HG02981 (cell line): ENCODE measurements around the gene CISTR.

Experiments
- ATAC-seq: cut with Tn5 transposase; IDR thresholded peaks from one replicate; pipeline ENCODE4 v1.9.1; 2021; ENCODE audit warnings: mild to moderate bottlenecking, moderate library complexity; ENCODE audit not compliant: unreplicated experiment

CISTR gene

GRCh38 chr12:53744130-53744441 is 7.7 kb downstream of the CISTR start:
- ATAC-seq, result no peak

GRCh38 chr12:53743266-53744129 is 8.3 kb downstream of the CISTR start:
- ATAC-seq, result no peak

DNA sequence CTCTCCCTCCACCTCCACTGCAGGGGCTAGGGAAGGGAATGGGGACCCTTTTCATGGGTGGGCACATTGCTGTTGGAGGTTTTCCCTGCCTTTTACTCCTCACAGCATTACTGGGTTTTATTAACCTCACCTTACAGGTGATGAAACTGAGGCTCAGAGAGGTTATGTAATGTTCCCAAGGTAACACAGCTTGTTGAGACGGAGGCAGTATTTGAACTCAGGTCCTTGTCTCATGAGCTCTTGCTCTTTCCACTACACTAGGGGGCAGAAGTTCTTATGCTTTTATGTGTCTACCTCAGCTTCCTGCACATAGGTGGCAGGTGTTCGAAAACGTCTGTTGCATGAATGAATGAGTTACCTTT is 11.7 kb downstream of the CISTR start:
- no peak for ATAC-seq

DNA sequence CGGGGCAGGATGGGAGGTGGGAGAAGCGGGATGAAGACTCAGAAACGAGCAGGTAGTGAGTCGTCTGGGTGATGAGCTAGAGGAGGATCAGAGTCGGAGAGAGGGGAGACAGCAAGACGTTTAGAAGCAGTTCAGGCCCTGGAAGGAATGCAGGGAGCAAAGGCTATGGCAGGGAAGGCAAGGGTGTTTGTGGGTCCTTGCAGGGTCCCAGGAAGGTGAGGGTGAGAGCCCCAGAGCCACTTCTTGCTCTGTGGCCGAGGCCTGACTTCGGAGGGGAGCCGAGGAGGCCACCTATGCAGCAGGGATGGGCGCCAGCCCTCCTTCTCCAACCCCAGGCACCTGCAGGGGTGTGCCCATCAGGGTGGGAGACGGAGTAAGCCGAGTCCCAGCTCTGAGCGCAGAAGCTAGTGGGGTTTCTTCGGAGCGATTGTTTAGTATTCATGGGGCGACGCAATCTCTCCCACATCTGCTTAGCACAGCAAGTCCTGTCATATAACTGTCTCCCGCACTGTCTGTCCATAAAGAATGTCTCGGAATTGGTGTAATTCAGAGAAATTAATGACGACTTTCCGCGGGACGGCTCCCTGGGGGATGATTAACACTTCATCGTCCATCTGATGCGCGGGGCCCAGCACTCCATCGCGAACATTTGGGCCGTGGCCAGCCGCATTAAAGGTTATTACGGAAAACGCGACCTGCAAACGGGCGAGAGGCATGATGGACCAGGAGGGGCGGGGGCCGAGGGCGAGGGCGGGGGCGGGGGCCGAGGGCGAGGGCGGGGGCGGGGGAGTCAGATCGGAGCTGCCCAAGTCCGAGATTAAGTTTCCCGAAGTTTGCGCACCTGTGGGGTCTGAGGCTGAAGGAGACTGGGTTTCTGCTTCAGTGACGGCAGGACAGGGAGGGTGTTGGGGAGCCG is 12.3 kb downstream of the CISTR start:
- no peak for ATAC-seq

GRCh38 chr12:53738406-53739213 is 13.2 kb downstream of the CISTR start:
- ATAC-seq, result no peak

DNA sequence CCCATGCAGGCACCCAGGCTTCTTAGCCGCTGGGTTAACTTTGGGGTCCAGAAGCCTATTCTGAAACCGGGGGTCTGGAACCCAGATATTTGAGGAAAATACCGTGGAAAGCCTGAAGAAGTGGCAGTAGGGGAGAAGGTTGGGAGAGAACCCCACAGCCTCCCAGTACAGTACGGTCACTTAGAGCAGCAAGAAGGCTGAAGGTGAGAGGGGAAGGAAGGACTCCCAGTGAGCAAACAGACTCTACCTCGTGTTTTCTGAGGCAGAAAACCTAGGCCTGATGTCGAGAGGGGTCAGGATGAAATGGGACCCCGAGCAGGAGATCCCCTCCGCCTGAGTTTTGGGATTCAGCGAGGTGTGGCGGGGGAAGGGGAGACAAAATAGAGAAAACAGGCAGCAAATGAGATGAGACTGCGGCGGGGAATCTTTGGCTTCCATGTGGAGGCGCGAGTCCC is 13.8 kb downstream of the CISTR start:
- ATAC-seq, result no peak

GRCh38 chr12:53737093-53737808 is 14.5 kb downstream of the CISTR start:
- no peak for ATAC-seq

DNA sequence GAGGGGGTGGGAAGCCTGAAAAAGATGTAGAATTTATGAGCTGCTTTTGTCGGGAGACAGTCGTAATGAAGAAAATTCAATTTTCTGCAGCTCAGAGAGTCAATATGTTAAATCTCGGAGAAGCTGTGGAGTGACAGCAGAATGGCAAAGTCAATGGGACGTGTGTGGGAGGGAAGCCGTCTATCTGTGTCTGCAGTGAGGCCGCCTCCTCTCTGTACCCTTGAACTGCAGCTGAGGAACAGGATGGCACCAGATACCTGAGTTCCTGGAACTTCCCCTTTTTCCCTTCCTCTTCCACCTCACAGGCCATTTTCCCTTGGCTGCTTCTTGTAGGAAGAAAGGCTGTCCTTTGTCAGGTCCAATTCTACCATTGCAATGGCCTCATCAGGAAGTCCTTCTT is 15.2 kb downstream of the CISTR start:
- no peak for ATAC-seq

DNA sequence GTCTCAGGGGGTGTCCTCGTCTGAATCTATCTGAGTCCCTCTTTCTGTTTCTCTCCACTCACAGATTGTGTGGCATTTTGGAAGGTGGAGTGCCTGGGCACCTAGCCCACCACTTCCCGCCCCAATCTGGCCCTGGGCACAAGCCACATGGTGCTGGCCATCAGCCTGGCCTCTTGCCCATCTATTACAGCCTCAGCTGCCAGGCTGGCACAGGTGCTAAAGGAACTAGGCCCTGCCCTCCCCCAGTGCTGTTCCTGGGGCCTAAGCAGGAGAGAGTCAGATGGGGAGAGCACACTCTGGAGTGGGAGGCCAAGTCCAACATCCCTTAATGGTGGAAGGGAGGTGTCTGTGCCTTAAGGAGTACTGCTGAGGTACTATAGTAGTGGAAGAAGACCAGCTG is 16.2 kb downstream of the CISTR start:
- ATAC-seq, result no peak

GRCh38 chr12:53734425-53734824 is 17.4 kb downstream of the CISTR start:
- ATAC-seq, result no peak

- no peak for ATAC-seq
Observed at GRCh38 chr12:53733807-53734200, 18.0 kb downstream of the CISTR start.

DNA sequence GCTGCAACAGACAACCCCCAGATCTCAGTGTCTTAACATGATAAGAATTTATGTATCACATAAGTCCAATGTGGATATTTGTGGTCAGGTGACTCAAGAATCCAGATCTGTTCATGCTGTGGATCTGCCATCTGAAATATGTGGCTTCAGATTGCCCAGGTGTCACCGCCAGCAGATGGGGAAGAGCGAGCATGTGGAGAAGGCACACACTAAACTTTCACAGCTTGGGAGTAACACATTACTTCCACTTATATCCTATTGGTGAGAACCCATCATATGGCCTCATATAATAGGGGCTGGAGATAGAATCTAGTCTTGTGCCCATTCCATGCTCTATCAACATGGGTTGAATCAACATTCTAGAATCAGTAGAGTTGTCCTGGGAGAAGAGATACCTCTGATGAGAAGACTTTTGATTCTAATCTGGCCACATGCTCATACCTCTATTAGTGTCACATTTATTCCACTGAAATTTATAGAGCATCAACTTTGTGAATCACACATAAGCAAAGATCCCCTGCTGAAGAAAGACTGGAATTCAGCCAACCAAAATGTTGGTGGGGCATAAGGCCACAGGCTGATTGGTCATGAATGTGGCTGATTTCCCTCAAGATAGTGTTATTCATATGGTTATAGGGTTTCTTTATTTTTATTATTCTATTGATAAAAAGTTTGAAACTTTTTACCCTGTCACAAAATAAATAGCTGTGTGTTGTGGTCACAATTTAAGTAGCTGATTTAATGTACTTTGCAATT is 18.6 kb downstream of the CISTR start:
- ATAC-seq, result no peak

DNA sequence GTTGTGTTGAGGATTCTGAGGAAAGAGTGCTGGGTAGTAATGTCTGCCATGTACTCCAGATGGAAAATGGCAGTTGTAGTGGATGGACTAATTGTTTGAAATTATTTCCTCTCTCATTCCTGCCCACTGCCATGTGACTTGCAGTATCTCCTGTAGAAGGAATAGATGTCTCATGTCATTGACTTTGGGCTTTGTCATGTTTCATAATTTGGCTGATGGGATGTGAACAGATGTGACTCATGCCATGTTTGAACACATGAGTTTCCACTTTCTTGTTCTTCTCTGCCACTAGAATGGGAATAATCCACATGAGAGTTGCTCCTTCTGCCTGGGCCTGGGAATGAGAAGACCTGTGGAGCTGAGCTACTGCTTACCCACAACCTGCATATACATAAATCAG is 22.1 kb downstream of the CISTR start:
- no peak for ATAC-seq

DNA sequence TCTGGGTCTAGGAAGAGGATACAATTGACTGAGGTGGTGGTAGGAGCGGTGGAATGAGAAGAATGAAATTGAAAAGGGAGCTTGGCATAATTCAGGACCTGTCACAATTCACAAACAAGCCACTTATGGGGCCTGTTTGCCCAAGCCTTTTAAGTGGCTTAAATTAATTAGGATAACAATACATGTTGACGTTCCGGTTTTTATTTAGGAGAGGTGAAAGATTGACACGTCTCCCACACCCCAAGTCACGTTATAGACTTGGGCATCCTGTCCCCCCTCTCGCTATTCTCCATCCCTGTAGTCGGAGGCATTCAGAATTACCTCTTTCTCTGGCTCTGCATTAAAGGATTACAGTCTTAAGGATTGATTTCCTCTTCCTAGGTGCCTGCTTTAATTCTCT is 23.6 kb downstream of the CISTR start:
- ATAC-seq, result no peak

- peak; percentile 99 for ATAC-seq
Observed at GRCh38 chr12:53727310-53728041, 24.3 kb downstream of the CISTR start, which contains the start of gene CALCOCO1. Gene CALCOCO1 (minus strand): TSS chr12:53727452. CDS start chr12:53725242, 2,210 bp downstream.

DNA sequence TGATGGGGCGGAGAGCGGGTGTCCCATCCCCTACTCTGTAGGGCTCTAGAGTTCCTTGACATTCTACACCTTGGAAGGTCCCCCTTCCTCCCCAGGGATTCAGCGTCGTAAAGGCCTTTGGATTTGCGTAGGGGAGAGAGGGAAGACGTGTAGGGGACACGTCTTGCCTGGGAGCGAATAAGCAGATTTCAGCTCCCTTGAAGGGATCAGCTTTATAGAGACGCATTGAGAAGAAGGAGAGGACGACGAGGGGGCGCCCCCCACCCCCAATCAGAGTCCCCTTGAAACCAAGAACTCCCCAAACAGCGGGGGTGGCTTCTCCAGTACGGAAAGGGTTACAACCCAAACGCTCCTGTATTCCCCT is 24.9 kb downstream of the CISTR start:
- ATAC-seq, result no peak

GRCh38 chr12:53726341-53726740 is 25.4 kb downstream of the CISTR start:
- ATAC-seq, result no peak

DNA sequence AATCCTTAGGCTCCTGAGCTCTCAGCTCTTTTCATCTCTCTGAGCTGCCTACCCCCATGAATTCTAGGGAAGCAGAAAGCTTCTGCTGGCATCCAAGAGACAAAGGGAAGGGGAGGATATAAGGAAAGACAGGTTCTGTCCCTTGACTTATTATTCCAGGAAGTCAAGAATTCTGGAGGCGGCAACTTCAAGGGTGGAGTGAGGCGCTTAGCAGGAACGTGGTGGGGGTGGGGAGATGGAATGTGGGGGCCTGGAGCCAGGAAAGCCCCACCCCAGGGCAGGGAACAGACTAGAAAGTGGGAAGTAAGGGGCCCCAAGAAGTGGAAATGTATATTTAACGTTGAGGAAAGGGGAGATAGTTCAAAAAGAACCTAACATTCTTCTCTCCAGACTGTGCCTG is 26.0 kb downstream of the CISTR start:
- no peak for ATAC-seq

DNA sequence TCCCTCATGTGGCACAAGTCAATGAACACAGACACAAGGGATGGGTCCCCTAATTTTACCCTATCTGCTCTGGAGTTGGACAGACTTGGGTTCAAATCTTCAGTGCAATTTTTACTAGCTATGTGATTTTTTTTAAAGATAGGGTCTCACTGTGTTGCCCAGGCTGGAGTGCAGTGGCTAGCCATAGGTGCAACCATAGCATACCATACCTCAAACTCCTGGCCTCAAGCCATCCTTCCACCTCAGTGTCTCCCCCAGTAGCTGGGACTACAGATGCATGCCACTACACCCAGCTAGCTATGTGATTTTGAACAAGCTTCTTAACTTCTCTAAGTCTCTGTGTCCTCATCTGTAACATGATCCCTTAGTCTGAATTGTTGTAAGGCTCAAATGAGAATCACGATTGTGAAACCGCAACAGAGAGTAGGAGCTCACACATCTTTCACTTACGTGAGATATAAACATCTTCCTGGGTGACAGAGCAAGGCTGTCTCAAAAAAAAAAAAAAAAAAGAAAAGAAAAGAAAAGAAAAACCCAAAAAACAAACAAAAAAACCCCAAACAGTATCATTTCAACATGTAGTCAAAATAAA is 29.2 kb downstream of the CISTR start:
- no peak for ATAC-seq
